Astrocyte (in vitro differentiated cells and primary cell): ENCODE measurements around the gene MMEL1.
"Not testable (repeated sequence)": the region's sequence is repeated elsewhere in the genome, so short reads cannot be mapped to it uniquely, and the experiment has no call there.

Source experiments
- EZH2 ChIP-seq: IDR thresholded peaks from 2 replicates; pipeline ENCODE4 v1.6.1; 2012; ENCODE audit warnings: mild to moderate bottlenecking, low read length, inconsistent platforms; ENCODE audit not compliant: insufficient read depth
- TF ChIP-seq, protein P1 (sequence below): IDR thresholded peaks from 2 replicates; pipeline ENCODE4 v1.5.1; 2011; ENCODE audit warnings: low read depth, mild to moderate bottlenecking, inconsistent platforms, low read length, moderate library complexity; ENCODE audit not compliant: insufficient read depth

DNA sequence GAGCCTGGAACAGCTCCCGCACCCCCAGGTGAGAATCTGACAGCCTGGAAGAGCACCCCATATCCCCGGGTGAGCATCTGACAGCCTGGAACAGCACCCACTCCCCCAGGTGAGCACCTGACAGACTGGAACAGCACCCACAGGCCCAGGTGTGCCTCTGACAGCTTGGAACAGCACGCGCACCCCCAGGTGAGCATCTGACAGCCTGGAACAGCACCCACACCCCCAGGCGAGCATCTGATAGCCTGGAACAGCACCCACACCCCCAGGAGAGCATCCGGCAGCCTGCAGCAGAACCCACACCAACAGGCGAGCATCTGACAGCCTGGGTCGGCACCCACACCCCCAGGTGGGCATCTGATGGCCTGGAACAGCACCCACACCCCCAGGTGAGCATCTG is 27.0 kb upstream of the MMEL1 start:
- TF ChIP-seq, protein P1, sequence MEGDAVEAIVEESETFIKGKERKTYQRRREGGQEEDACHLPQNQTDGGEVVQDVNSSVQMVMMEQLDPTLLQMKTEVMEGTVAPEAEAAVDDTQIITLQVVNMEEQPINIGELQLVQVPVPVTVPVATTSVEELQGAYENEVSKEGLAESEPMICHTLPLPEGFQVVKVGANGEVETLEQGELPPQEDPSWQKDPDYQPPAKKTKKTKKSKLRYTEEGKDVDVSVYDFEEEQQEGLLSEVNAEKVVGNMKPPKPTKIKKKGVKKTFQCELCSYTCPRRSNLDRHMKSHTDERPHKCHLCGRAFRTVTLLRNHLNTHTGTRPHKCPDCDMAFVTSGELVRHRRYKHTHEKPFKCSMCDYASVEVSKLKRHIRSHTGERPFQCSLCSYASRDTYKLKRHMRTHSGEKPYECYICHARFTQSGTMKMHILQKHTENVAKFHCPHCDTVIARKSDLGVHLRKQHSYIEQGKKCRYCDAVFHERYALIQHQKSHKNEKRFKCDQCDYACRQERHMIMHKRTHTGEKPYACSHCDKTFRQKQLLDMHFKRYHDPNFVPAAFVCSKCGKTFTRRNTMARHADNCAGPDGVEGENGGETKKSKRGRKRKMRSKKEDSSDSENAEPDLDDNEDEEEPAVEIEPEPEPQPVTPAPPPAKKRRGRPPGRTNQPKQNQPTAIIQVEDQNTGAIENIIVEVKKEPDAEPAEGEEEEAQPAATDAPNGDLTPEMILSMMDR: not testable (repeated sequence)
- TF ChIP-seq EZH2: not testable (repeated sequence)
